Heart left ventricle (tissue), 16 donors: Measurements from ENCODE around the gene PDGFRA. TPM values are rescaled to one million over a fixed set of nuclear protein-coding genes. Genes with fewer than 3 reads are reported as not detected.
A peak's percentile ranks its signal among the peaks of the same experiment; 100 is the strongest.

Experiments used
- ATAC-seq, 4 donors: fragments of 200-7000 bp; cut with Tn5 transposase; one replicate each; pipeline ENCODE4 v1.9.1; 2020 to 2022; ENCODE audit warnings: moderate library complexity in 4 of 4, mild to moderate bottlenecking in 3 of 4, moderate number of reproducible peaks in 1 of 4
- DNase-seq, 5 donors: peaks; one replicate each; pipeline ENCODE4 v3.0.0-alpha.2; 2020
- H3K27ac ChIP-seq, 12 donors: fragments of 200-600 bp; sonication (generic) in 4 of 12; one replicate each; pipeline versions ENCODE4 v1.5.0 to v1.8.0; 2016 to 2022; ENCODE audit warnings: mild to moderate bottlenecking in 2 of 12
- H3K27me3 ChIP-seq, 9 donors: fragments of 200-600 bp; sonication (generic) in 2 of 9; one replicate each; pipeline versions ENCODE4 v1.5.1 to v1.8.0; 2016 to 2022; ENCODE audit warnings: mild to moderate bottlenecking in 3 of 9
- H3K36me3 ChIP-seq, 9 donors: fragments of 200-600 bp; sonication (generic) in 2 of 9; one replicate each; pipeline versions ENCODE4 v1.5.0 to v1.8.0; 2018 to 2022; ENCODE audit warnings: mild to moderate bottlenecking in 2 of 9
- H3K4me1 ChIP-seq, 12 donors: fragments of 200-600 bp; sonication (generic) in 4 of 12; one replicate each; pipeline versions ENCODE4 v1.5.0 to v1.8.0; 2016 to 2022; ENCODE audit warnings: mild to moderate bottlenecking in 3 of 12
- H3K4me3 ChIP-seq, 12 donors: fragments of 200-600 bp; sonication (generic) in 4 of 12; one replicate each; pipeline versions ENCODE4 v1.5.0 to v1.8.0; 2017 to 2022; ENCODE audit warnings: mild to moderate bottlenecking in 9 of 12, moderate library complexity in 4 of 12
- H3K9me3 ChIP-seq, 12 donors: fragments of 200-600 bp; sonication (generic) in 4 of 12; one replicate each; pipeline versions ENCODE4 v1.5.0 to v1.8.0; 2016 to 2022; ENCODE audit warnings: mild to moderate bottlenecking in 1 of 12
- CTCF ChIP-seq, 12 donors: fragments of 200-600 bp; sonication (generic) in 4 of 12; IDR thresholded peaks; one replicate each; pipeline versions ENCODE4 v1.5.0 to v1.8.0; 2018 to 2022; ENCODE audit warnings: antibody characterized with exemption in 12 of 12, mild to moderate bottlenecking in 5 of 12
- POLR2A ChIP-seq, 2 donors: fragments of 450-650 bp; IDR thresholded peaks; one replicate each; pipeline ENCODE4 v1.6.1; 2017; ENCODE audit warnings: antibody characterized with exemption in 2 of 2, mild to moderate bottlenecking in 2 of 2, moderate library complexity in 2 of 2
- WGBS, 4 donors: extraction: QIAGEN DNeasy Blood & Tissue Kit in 2 of 4; methylation state at CpG; one replicate each; pipeline versions ENCODE4 v1.1.5 to v1.1.7; 2013 to 2018; 5-methylcytosine and 5-hydroxymethylcytosine counted together
- intact Hi-C, 10 donors: fragments of 100-400 bp; cut with DNase I; formaldehyde crosslinking; loops; one replicate each; pipeline versions ENCODE4 v1.11.1 to v1.14.2; 2022
- polyA plus RNA-seq, 2 donors: library from polyadenylated mRNA; stranded (reverse); fragments of 200-250 nt; gene quantifications; one replicate each; pipeline ENCODE4 v1.2.3, GENCODE V29; 2013
- total RNA-seq, 9 donors: library from RNA; depleted of rRNA in 2 of 9; stranded (reverse); fragments of >200 nt in 2 of 9; fragmentation: NEBNext Ultra II Directional in 3 of 9; extraction: Animal tissue kit (Norgen Biotek cat#: 25700) in 3 of 9; gene quantifications; one replicate each; pipeline versions ENCODE4 v1.1.0 to v1.2.4, GENCODE V29; 2016 to 2023
- donor health status: ischemic (EF 13 %, LVEDD 7.1; RV severe dilation, severe dysfunction).
- donor health status: healthy with polysubstance abuse.
- donor health status: DM: no; HTN: yes; CAD: no.
- donor health status: DM: no; HTN: no; CAD: no.
- donor health status: ischemic (EF 25% LVEDD 6.9; RV normal size, moderate dysfunction).
- donor health status: ischemic (EF 25% LVEDD 5.7; RV mildly dilated, moderate dysfunction).
- donor health status: healthy.
- donor health status: DM: yes; HTN: yes; CAD: no.
- donor health status: ischemic (EF 35%, LVEDD 5.7; RV mildly dilated, moderate dysfunction).
- donor health status: nonischemic (EF 11% LVEDD 7.7; RV severe dilation, severe dysfunction).
- donor health status: DM: yes; HTN: yes; CAD: no.
- donor health status: PGD.
- donor health status: ischemic (EF 29% LVEDD 5.4; RV normal size, mild dysfunction).
- donor health status: nonischemic (EF 23%, LVEDD 6.1; RV moderate dilation, normal function).

PDGFRA gene
- total and polyA plus RNA-seq, 11 donors = 4.3 to 58.1 (median 18.9) TPM

- Histone ChIP-seq H3K9me3 (no peaks in the 10 kb centered on the region), H3K4me1 (peaks cover 0 to 20% (median 10%) of the 10 kb centered on the region in 12 donors), H3K4me3 (no peak overlapping the region), H3K27me3 (peaks cover 0 to 5% (median 0%) of the 10 kb centered on the region in 9 donors), H3K27ac (no peak overlapping the region), H3K36me3 (peaks cover 0 to 71% (median 0%) of the 10 kb centered on the region in 9 donors)
- ATAC-seq = no peak
- intact Hi-C loops = no loop called here
- DNase-seq = no peak
- TF ChIP-seq CTCF (IDR thresholded peaks at IDR 0.05) = no peak
- no peak for TF ChIP-seq POLR2A (IDR thresholded peaks at IDR 0.05)
- WGBS, 4 donors = 94 to 99% (median 96%) methylated on average over 3 of the region's 3 CpGs
Observed at GRCh38 chr4:54272051-54272450, 43.0 kb downstream of the PDGFRA start.

- intact Hi-C loops = no loop called here
- H3K27ac ChIP-seq = no peak overlapping the region
- TF ChIP-seq CTCF (IDR thresholded peaks at IDR 0.05) (no peak), POLR2A (IDR thresholded peaks at IDR 0.05) (no peak)
- peaks cover 0 to 32% (median 16%) of the 10 kb centered on the region in 12 donors for H3K4me1 ChIP-seq
- 68 to 72% (median 68%) methylated on average over 3 of the region's 3 CpGs for WGBS, 4 donors
- peak in 3 of 4 donors; percentile 39 to 66 (median 51) for ATAC-seq
- H3K4me3 ChIP-seq = no peak overlapping the region
- peaks cover 0 to 61% (median 0%) of the 10 kb centered on the region in 9 donors for H3K36me3 ChIP-seq
- no peaks in the 10 kb centered on the region for H3K9me3 ChIP-seq
- peak in 1 of 5 donors; percentile 34 for DNase-seq
- H3K27me3 ChIP-seq = peaks cover 0 to 5% (median 0%) of the 10 kb centered on the region in 9 donors
Observed at GRCh38 chr4:54274264-54274663, 45.2 kb downstream of the PDGFRA start.

- TF ChIP-seq CTCF (IDR thresholded peaks at IDR 0.05) (no peak), POLR2A (IDR thresholded peaks at IDR 0.05) (no peak)
- peaks cover 0 to 5% (median 0%) of the 10 kb centered on the region in 9 donors for H3K27me3 ChIP-seq
- H3K27ac ChIP-seq = no peak overlapping the region
- WGBS, 4 donors = 94 to 98% (median 95%) methylated on average over 3 of the region's 3 CpGs
- H3K4me3 ChIP-seq = no peak overlapping the region
- peaks cover 0 to 33% (median 17%) of the 10 kb centered on the region in 12 donors for H3K4me1 ChIP-seq
- peaks cover 0 to 56% (median 0%) of the 10 kb centered on the region in 9 donors for H3K36me3 ChIP-seq
- no peaks in the 10 kb centered on the region for H3K9me3 ChIP-seq
- DNase-seq = no peak
- no peak for ATAC-seq
- intact Hi-C loops = no loop called here
Observed at GRCh38 chr4:54274795-54275665, 45.9 kb downstream of the PDGFRA start.
